Uterus (tissue), 4 donors: Measurements from ENCODE around the gene GABARAP. TPM values are rescaled to one million over a fixed set of nuclear protein-coding genes. Genes with fewer than 3 reads are reported as not detected.

Experiments used
- DNase-seq, 2 donors: peaks; one replicate each; pipeline ENCODE4 v3.0.0-alpha.2; 2019 to 2020
- H3K27ac ChIP-seq, 2 donors: fragments of 200-600 bp; sonication (generic); 1 replicate in 1 of 2; 2 replicates in 1 of 2; pipeline ENCODE4 v1.5.1; 2016 to 2018
- H3K27me3 ChIP-seq, 2 donors: fragments of 200-600 bp; sonication (generic); one replicate each; pipeline ENCODE4 v1.5.1; 2018 to 2019; ENCODE audit warnings: control low read depth in 1 of 2
- H3K36me3 ChIP-seq, 2 donors: fragments of 200-600 bp; sonication (generic); one replicate each; pipeline ENCODE4 v1.5.1; 2019; ENCODE audit warnings: control low read depth in 1 of 2
- H3K4me1 ChIP-seq, 2 donors: fragments of 200-600 bp; sonication (generic); one replicate each; pipeline ENCODE4 v1.5.1; 2018 to 2019; ENCODE audit warnings: control low read depth in 1 of 2
- H3K4me3 ChIP-seq, 2 donors: fragments of 200-600 bp; sonication (generic); 1 replicate in 1 of 2; 2 replicates in 1 of 2; pipeline ENCODE4 v1.5.1; 2018 to 2019; ENCODE audit warnings: mild to moderate bottlenecking in 1 of 2
- H3K9me3 ChIP-seq, 2 donors: fragments of 200-600 bp; sonication (generic); one replicate each; pipeline ENCODE4 v1.5.1; 2019; ENCODE audit warnings: control low read depth in 1 of 2
- POLR2A ChIP-seq, 2 donors: fragments of 450-650 bp; IDR thresholded peaks; one replicate each; pipeline ENCODE4 v1.6.1; 2016; ENCODE audit warnings: antibody characterized with exemption in 2 of 2, mild to moderate bottlenecking in 1 of 2, moderate library complexity in 1 of 2
- intact Hi-C: fragments of 100-400 bp; cut with DNase I; formaldehyde crosslinking; loops from one replicate; pipeline ENCODE4 v1.15.1; 2023; ENCODE audit warnings: low total_unique reads
- total RNA-seq, 4 donors: library from RNA; depleted of rRNA in 3 of 4; stranded (reverse); fragments of >200 nt in 3 of 4; gene quantifications; one replicate each; pipeline versions ENCODE4 v1.1.0 to v1.2.4, GENCODE V29; 2014 to 2023
- TF ChIP-seq, protein P1 (sequence below), 4 experiments: fragments of 200-600 bp in 2 of 4; fragments of 450-650 bp in 2 of 4; sonication (generic) in 2 of 4; IDR thresholded peaks; one replicate each; pipeline ENCODE4 v1.5.1; 2016 to 2019; ENCODE audit warnings: antibody characterized with exemption in 4 of 4, mild to moderate bottlenecking in 2 of 4, moderate library complexity in 1 of 4
- donor health status: DM: yes; HTN: yes; CAD: no.

The GABARAP gene
- total RNA-seq, 4 donors from 2014 or later, result 220 to 467 (median 366) TPM

DNA sequence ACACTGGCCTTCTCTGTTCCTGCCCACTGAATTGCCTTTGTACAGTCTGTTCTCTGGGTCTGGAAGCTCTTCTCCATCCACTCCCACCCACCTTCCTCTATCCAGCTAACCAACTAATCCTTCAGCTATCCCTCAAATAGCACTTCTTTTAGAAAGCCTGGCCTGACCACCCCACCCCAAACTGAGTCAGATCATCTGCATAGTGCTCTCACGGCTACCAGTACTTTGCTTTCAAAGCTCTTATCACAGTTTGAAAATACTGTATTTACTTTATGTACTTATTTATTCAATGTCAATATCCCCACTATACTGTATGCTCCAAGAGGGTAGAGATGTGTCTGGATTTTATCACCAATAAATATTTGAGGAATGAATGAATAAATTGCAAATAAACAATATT, 24.5 kb upstream of the GABARAP start:
- intact Hi-C loops, result no loop called here
- Histone ChIP-seq H3K27ac (no peak overlapping the region), H3K4me1 (no peaks in the 10 kb centered on the region), H3K36me3 (no peaks in the 10 kb centered on the region), H3K9me3 (no peaks in the 10 kb centered on the region), H3K4me3 (no peak overlapping the region), H3K27me3 (peaks cover 14 to 17% of the 10 kb centered on the region in 2 donors)
- DNase-seq, result no peak
- TF ChIP-seq, protein P1, sequence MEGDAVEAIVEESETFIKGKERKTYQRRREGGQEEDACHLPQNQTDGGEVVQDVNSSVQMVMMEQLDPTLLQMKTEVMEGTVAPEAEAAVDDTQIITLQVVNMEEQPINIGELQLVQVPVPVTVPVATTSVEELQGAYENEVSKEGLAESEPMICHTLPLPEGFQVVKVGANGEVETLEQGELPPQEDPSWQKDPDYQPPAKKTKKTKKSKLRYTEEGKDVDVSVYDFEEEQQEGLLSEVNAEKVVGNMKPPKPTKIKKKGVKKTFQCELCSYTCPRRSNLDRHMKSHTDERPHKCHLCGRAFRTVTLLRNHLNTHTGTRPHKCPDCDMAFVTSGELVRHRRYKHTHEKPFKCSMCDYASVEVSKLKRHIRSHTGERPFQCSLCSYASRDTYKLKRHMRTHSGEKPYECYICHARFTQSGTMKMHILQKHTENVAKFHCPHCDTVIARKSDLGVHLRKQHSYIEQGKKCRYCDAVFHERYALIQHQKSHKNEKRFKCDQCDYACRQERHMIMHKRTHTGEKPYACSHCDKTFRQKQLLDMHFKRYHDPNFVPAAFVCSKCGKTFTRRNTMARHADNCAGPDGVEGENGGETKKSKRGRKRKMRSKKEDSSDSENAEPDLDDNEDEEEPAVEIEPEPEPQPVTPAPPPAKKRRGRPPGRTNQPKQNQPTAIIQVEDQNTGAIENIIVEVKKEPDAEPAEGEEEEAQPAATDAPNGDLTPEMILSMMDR (IDR thresholded peaks at IDR 0.05), result no peak
- TF ChIP-seq POLR2A (IDR thresholded peaks at IDR 0.05), result no peak

DNA sequence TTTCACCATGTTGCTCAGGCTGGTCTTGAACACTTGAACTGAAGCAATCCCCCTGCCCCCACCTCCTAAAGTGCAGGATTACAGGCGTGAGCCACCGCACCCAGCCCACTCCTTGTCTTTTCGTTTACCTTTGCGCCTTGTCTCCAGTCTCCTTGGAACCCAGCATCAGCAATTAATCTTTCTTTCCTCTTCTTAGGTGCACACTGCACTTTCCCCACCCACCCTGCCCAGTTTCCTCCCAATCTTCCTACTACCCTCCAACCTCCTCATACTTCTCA, 21.5 kb upstream of the GABARAP start:
- H3K4me1 ChIP-seq, result no peaks in the 10 kb centered on the region

DNA sequence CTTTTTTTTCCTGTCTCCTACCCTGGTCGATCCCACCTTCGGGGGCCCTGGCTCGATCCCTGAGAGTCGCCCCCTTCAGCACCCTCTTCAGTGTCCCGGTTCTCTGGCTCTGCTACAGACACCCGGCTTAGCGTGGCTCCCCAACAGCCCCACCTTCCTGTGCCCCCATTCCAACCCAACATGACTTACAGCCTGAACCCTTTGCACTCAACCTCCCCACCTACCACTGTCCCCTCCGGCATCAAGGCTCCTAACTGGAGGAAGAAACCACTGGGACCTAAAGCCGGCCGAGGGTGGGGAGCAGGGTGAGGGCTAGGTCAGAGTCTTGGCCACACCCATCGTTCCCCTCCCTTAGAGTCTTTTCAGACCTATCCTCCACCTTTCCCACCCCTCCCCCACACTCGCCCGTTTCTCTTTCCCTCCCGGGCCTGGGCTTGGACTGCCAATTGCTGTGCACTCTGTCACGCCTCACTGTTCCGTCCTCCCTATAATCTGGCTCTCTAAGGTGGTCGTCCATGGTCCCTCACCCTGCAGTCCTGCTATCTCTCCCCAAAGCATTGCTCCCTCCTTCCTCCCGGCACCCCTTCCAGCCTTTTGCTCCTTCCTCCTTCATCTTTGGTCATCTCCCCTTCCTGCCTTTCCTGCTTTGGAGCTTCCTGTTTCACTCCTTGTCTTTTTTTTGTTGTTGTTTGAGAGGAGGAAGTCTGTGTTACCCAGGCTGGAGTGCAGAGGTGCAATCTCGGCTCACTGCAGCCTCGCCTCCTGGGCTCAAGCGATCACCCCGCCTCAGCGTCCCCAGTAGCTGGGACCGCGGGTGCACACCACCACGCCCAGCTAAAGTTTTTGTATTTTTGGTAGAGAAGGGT, 20.9 kb upstream of the GABARAP start:
- intact Hi-C loops, result no loop called here
- no peaks in the 10 kb centered on the region for H3K4me1 ChIP-seq
- TF ChIP-seq, protein P1 (IDR thresholded peaks at IDR 0.05), result no peak
- TF ChIP-seq POLR2A (IDR thresholded peaks at IDR 0.05), result no peak
- H3K36me3 ChIP-seq, result no peaks in the 10 kb centered on the region
- H3K27me3 ChIP-seq, result peaks cover 21 to 27% of the 10 kb centered on the region in 2 donors
- no peak for DNase-seq
- H3K9me3 ChIP-seq, result no peaks in the 10 kb centered on the region
- no peak overlapping the region for H3K27ac ChIP-seq
- no peak overlapping the region for H3K4me3 ChIP-seq

More for the DNA sequence above, 21.5 kb upstream of the GABARAP start:
- Histone ChIP-seq H3K9me3 (no peaks in the 10 kb centered on the region), H3K36me3 (no peaks in the 10 kb centered on the region), H3K27ac (no peak overlapping the region), H3K4me3 (no peak overlapping the region), H3K27me3 (peaks cover 21 to 27% of the 10 kb centered on the region in 2 donors)
- DNase-seq, result no peak
- intact Hi-C loops, result no loop called here
- TF ChIP-seq, protein P1 (IDR thresholded peaks at IDR 0.05), result no peak
- no peak for TF ChIP-seq POLR2A (IDR thresholded peaks at IDR 0.05)

DNA sequence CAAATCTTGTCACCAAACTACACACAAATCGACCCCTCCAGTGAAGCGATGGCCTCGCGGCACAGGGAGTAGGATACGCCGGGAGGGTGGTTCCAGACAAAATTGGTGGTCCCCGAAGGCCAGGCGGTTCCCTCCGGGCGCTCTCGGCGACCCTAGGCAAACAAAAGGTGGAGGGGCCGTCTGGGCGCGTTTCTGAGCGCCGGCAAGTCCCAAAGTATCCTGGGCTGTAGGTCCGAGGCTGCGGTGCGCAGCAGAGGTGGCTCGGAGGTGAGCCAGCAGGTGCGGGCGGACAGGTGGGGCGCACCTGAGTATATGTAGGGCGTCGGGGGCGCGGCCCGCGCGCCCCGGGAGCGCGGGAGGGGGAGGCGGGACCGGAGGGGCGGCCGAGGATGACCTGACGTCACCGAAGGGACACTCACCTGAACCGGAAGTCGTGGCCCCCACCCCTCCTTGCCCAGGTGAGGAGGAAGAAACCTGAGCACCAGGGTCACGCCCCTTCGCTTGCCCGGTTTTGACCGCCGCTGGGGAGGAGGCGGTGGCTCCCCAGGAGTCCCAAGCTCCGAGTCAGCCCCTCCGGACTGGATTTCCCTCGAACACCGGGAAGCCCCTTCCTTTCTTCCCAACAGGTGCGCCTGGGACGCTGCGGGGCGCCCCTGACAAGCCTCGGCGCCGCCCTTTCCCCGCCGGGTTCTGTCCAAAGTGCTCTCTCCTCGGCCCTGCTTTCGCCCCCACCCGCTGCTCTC, 20.1 kb upstream of the GABARAP start, which contains the start of gene CLDN7:
Gene CLDN7, minus strand, starts transcription at position 287 of the 743 bp plus-strand sequence. CDS start 435 bp downstream, outside the sequence.
- intact Hi-C loops, result no loop called here
- no peaks in the 10 kb centered on the region for H3K9me3 ChIP-seq

More for the DNA sequence above, 20.1 kb upstream of the GABARAP start, which contains the start of gene CLDN7:
- no peak for DNase-seq
- Histone ChIP-seq H3K4me1 (no peaks in the 10 kb centered on the region), H3K36me3 (no peaks in the 10 kb centered on the region), H3K4me3 (peak within 1 kb of the TSS; percentile 2 to 7), H3K27me3 (peaks cover 21 to 27% of the 10 kb centered on the region in 2 donors), H3K27ac (no peak within 1 kb of the TSS)
- TF ChIP-seq, protein P1 (IDR thresholded peaks at IDR 0.05), result no peak
- TF ChIP-seq POLR2A (IDR thresholded peaks at IDR 0.05), result peak in 1 of 2 donors; percentile 50
